ENCODE results near the gene MYD88. TPM values are rescaled to one million over a fixed set of nuclear protein-coding genes. Genes with fewer than 3 reads are reported as not detected.

Gene MYD88
- total RNA-seq, 1 experiment from 2014 or later, result 14.8 TPM

- H3K27me3 ChIP-seq (ENCODE audit: insufficient read depth, low read length), result no peaks in the 10 kb centered on the region
- no peak for TF ChIP-seq EGR1 (IDR thresholded peaks at IDR 0.05; ENCODE audit: low read depth)
- TF ChIP-seq RAD21 (IDR thresholded peaks at IDR 0.05; ENCODE audit: low read depth), result no peak
- TF ChIP-seq ZBTB33 (IDR thresholded peaks at IDR 0.05; ENCODE audit: extremely low read depth, insufficient replicate concordance, low read length), result no peak
- no peak for TF ChIP-seq ZNF274 (IDR thresholded peaks at IDR 0.05; ENCODE audit: low read depth, low read length)
- TF ChIP-seq REST (IDR thresholded peaks at IDR 0.05; ENCODE audit: low read depth), result no peak
- TF ChIP-seq POLR2A (IDR thresholded peaks at IDR 0.05; ENCODE audit: borderline replicate concordance, extremely low read depth, insufficient read depth, insufficient read length), result no peak
- TF ChIP-seq EZH2phosphoT487 (IDR thresholded peaks at IDR 0.05; ENCODE audit: borderline replicate concordance), result no peak
- no peak for TF ChIP-seq TCF7L2 (IDR thresholded peaks at IDR 0.05; ENCODE audit: borderline replicate concordance, extremely low read depth, insufficient read depth, insufficient read length)
- TF ChIP-seq CEBPB (IDR thresholded peaks at IDR 0.05; ENCODE audit: low read depth), result no peak
- no peak for TF ChIP-seq JUND (IDR thresholded peaks at IDR 0.05)
- TF ChIP-seq POLR2AphosphoS5 (IDR thresholded peaks at IDR 0.05; ENCODE audit: low read depth, low read length), result no peak
- no peak for TF ChIP-seq SIN3A (IDR thresholded peaks at IDR 0.05; ENCODE audit: low read depth)
- no peak for TF ChIP-seq MAX (IDR thresholded peaks at IDR 0.05)
- TF ChIP-seq CTCF (IDR thresholded peaks at IDR 0.05 in 2 of 3, conservative IDR thresholded peaks at IDR 0.05 in 1 of 3; ENCODE audit: borderline replicate concordance in 1 of 3, insufficient read depth in 1 of 3, low read depth in 2 of 3, low read length in 2 of 3), result no peak
- TF ChIP-seq ATF3 (IDR thresholded peaks at IDR 0.05), result no peak
- no peak for TF ChIP-seq EZH2 (IDR thresholded peaks at IDR 0.05)
- TF ChIP-seq FOSL1 (IDR thresholded peaks at IDR 0.05; ENCODE audit: low read depth), result no peak
- TF ChIP-seq CBX3 (IDR thresholded peaks at IDR 0.05; ENCODE audit: low read depth), result no peak
- no peak for TF ChIP-seq SP1 (IDR thresholded peaks at IDR 0.05; ENCODE audit: low read depth)
- no peak for DNase-seq (ENCODE audit: low read depth, low spot score)
- ChIA-PET POLR2A (no interaction called here), CTCF (no interaction called here), RAD21 (ENCODE audit: low non-redundant PET in 1 of 2, low total read pairs in 2 of 2, uncharacterized antibody in 2 of 2, unreplicated experiment in 2 of 2) (no interaction called here)
- H4K20me1 ChIP-seq (ENCODE audit: insufficient read depth), result no peaks in the 10 kb centered on the region
- no peak overlapping the region for H3K9ac ChIP-seq (ENCODE audit: low read length)
- H2AFZ ChIP-seq (ENCODE audit: low read depth, low read length, poor library complexity, severe bottlenecking), result no peak overlapping the region
- H3K27ac ChIP-seq (ENCODE audit: low read depth, low read length), result no peak overlapping the region
- no peak for ATAC-seq
- no TSS peak for BruUV-seq (replicated peaks)
- H3K9me2 ChIP-seq (ENCODE audit: insufficient read depth), result no peaks in the 10 kb centered on the region
- H3K4me3 ChIP-seq (replicated peaks in 1 of 2; ENCODE audit: low read depth in 1 of 2, low read length in 2 of 2), result no peak overlapping the region
- H3K4me2 ChIP-seq (ENCODE audit: low read length), result no peak overlapping the region
- no peaks in the 10 kb centered on the region for H3K79me2 ChIP-seq (ENCODE audit: insufficient read depth, low read length)
- H3K9me3 ChIP-seq (ENCODE audit: control insufficient read depth in 1 of 2, insufficient read depth in 1 of 2, low read depth in 1 of 2, low read length in 2 of 2), result no peaks in the 10 kb centered on the region
- no peaks in the 10 kb centered on the region for H3K4me1 ChIP-seq (ENCODE audit: control insufficient read depth in 1 of 2, insufficient read depth in 2 of 2, low read length in 2 of 2)
- intact Hi-C loops (cut with micrococcal nuclease), result no loop called here
- peaks cover 15 to 38% of the 10 kb centered on the region in 2 experiments; a peak in 3 of 4 replicates for H3K36me3 ChIP-seq (ENCODE audit: control insufficient read depth in 1 of 2, insufficient read depth in 2 of 2, low read length in 2 of 2)
These were observed 13.9 kb upstream of the MYD88 start for GRCh38 chr3:38124324-38125122.
